Left forelimb (tissue), 1 donor: Measurements from ENCODE around the gene PAGE3.

Experiments used
- DNase-seq: peaks from one replicate; pipeline ENCODE4 v3.0.0-alpha.2; 2018; ENCODE audit warnings: low spot score

Gene PAGE3

DNA sequence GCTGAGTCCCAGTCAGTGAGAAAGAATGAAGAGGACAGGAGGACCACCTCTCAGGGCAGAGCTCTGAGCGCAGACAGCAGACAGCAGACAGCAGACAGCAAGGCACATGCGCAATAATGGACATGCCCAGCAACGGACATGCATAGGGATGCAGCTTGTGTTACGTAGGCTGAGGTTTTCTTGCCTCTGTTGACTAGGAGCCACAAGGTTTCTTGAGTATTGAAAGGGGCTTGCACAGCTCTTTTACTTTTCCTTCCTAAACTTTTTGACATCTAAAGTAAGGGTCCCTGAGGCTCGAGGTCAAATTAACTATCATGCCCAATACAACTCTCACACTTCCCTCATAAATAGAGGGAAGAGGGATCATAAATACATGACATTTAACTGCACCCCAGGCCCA, at the start of gene PAGE3:
Gene PAGE3 (minus strand): TSS at position 101 of the 400 bp plus-strand sequence. CDS start 1,013 bp downstream, outside the sequence.
- DNase-seq: no peak

GRCh38 chrX:55312655-55313054, 47.9 kb upstream of the PAGE3 start:
- no peak for DNase-seq

- DNase-seq: no peak
Observed at GRCh38 chrX:55290963-55291362, 26.2 kb upstream of the PAGE3 start.

DNA sequence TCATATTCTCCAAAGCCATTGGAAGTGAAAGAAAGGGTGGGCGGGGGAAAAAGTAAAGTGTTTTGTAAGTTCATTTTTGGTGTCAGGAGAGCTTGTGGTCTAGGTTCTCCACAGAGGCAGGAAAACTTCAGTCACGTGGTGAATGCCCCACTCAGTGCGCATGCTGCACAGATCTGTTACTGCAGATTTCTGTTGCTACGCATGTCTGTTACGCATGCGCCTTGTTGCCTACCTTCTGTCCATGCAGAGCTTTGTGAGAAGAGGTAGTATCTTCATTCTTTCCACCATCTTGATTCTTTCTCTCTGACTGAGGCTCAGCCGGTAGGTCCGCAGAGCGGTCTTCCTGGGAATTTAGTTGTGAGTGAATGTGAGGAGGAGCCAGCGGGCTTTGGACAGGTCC, 15.1 kb upstream of the PAGE3 start:
- no peak for DNase-seq

- no peak for DNase-seq
Observed at GRCh38 chrX:55260806-55261205, 3.9 kb downstream of the PAGE3 start.

- DNase-seq: no peak
Observed at GRCh38 chrX:55253528-55253927, 11.2 kb downstream of the PAGE3 start.

DNA sequence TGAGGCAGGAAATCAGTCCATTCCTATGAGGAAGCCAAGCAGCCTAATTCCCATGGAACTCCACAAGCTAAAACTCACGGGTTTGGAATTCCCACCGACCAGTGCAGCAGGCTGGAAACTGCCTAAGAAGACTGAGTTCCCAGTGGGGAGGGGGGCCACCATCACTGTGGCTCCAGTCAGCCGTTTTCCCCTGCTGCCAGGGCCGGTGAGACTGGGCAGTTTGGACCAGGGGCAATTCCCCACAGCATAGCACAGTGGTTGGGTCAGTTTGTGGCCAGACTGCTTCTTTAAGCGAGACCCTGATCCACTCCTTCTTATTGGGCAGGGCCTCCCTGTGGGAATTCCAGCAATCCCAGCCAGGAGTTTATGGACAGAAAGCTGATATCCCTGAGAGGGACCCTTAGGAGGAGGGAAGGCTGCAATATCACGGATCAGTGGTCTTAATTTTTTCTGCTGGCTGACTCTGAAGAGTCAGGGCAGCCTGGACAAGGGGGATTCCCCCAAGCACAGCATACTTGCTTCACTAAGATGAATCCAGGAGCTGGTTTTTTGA, 23.9 kb downstream of the PAGE3 start:
- no peak for DNase-seq

- no peak for DNase-seq
Observed at GRCh38 chrX:55220119-55220794, 44.5 kb downstream of the PAGE3 start, which contains the start of gene PAGE5. TSS of gene PAGE5 (plus strand) at chrX:55220346. CDS start at chrX:55221383, 1,037 bp downstream.

GRCh38 chrX:55213381-55213780, 51.3 kb downstream of the PAGE3 start:
- no peak for DNase-seq

DNA sequence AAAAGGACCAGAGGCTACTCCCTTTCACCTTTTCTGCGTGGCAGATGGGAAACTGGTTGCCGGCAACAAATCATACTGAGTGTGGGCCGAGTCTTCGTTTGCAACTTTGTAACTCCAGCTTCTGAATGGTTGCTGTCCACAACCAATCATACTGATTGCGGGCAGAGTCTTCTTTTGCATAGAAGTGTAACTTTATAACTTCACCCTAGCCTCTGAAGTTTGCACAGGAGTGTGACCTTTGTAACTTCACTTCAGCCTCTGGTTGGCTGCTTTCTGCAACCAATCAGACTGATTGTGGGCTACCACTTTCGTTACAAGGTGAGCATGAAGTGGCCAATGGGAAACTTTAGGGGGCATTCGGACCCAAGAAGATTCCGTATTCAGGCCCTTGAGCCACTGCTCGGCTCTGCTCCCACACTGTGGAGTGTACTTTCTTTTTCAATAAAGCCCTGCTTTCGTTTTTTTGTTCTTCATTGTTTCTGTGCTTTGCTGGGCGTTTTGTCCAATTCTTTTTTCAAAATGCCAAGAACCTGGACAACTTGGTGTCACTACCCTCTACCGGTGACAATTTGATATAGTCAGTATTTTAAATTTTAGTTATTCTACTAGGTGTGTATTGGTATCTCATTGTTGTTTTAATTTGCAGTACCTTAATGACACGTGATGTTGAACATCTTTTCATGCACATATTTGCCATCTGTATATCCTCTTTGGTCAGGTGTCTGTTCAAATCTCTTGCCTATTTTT, 53.6 kb downstream of the PAGE3 start:
- DNase-seq: no peak
